GM19240 (cell line): ENCODE results near the gene WDR53.
"Not testable (repeated sequence)": the region's sequence is repeated elsewhere in the genome, so short reads cannot be mapped to it uniquely, and the experiment has no call there.

ENCODE experiments used
- DNase-seq: peaks from one replicate; pipeline ENCODE4 v3.0.0; 2011; ENCODE audit warnings: low spot score; ENCODE audit not compliant: insufficient read length

The WDR53 gene

GRCh38 chr3:196559826-196560225, 8.5 kb downstream of the WDR53 start:
- DNase-seq = no peak

DNA sequence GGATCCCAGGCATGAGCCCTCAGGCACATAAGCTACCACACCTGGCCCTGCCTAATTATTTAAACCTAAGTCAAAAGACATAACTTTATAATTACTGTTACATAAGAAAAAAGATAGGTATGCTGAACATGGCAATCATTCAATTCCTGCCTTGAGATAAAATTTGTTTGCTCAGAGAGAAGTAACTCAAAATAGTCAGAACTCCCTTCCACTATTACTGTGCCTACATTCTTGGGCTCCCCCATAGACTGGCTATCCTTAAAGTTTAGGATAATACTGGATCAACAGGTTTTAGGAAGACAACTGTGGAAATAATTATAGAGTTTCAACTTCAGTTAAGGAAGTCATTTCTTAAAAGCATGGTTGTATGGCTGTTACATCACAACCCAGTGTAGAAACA, 9.9 kb downstream of the WDR53 start:
- DNase-seq = no peak

DNA sequence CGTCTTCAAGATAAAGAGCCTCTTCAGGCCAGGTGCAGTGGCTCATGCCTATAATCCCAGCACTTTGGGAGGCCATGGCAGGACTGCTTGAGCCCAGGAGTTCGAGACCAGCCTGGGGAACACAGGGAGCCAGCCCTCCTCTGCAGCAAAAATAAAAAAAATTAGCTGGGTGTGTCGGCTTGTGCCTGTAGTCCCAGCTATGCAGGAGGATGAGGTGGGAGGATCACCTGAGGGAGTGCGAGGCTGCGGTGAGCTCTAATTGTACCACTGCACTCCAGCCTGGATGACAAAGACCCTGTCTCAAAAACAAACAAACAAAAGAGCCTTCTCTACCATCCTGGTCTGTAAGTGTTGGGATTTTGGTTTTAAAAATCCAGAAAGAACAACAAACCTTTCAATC, 11.1 kb downstream of the WDR53 start:
- no peak for DNase-seq

GRCh38 chr3:196555295-196555694, 13.1 kb downstream of the WDR53 start:
- DNase-seq = no peak

DNA sequence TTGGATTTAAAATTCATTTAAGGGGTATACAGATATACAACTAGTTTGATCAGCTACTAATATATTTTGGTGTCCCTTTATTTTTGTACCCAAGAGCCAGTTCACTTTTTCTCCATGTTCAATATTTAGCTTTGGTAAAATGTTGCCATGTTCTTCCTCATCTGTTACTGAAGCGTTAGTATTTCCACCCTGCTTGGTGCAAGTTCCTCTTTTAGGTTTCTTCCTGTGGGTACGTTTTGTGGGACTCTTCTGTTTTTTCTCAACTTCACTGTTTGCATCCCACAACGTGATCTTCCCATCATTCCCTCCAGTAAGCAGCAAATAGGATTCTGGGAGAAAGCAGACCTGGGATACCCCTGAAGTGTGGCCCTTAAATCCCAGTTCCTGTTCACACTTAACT, 14.1 kb downstream of the WDR53 start:
- no peak for DNase-seq

GRCh38 chr3:196553551-196553950, 14.8 kb downstream of the WDR53 start:
- no peak for DNase-seq

GRCh38 chr3:196552253-196552652, 16.1 kb downstream of the WDR53 start:
- no peak for DNase-seq

DNA sequence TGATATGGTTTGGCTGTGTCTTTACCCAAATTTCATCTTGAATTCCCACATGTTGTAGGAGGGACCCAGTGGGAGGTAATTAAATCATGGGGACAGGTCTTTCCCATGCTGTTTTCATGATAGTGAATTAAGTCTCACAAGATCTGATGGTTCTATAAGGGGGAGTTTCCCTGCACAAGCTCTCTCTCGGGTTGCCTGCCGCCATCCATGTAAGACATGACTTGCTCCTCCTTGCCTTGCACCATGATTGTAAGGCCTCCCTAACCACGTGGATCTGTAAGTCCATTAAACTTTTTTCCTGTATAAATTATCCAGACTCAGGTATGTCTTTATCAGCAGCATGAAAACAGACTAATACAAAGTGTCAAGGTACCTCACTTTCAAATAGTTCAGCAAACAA, 18.2 kb downstream of the WDR53 start:
- DNase-seq = not testable (repeated sequence)

- DNase-seq = not testable (repeated sequence)
Measured at GRCh38 chr3:196549312-196549711, 19.0 kb downstream of the WDR53 start.

- DNase-seq = no peak
Measured at GRCh38 chr3:196547067-196547466, 21.3 kb downstream of the WDR53 start.

DNA sequence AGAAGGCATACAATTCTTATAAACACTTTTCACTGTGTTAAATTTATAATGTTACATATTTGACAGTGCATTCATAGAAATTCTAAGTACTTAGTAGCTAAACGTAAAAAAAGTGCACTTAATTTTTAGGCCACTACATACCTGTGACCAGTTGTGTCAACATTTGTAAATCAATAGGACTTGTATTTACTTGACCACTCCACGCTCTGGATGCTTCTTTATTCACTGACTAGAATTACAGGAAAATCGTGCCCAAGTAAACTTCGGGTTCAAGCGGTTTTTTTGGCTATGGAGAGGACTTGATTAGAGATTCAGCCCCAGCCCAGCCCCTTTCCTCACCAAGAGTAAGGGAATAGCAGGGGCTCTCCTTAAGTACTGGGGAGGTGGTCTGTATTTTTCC, 21.8 kb downstream of the WDR53 start:
- DNase-seq = no peak

DNA sequence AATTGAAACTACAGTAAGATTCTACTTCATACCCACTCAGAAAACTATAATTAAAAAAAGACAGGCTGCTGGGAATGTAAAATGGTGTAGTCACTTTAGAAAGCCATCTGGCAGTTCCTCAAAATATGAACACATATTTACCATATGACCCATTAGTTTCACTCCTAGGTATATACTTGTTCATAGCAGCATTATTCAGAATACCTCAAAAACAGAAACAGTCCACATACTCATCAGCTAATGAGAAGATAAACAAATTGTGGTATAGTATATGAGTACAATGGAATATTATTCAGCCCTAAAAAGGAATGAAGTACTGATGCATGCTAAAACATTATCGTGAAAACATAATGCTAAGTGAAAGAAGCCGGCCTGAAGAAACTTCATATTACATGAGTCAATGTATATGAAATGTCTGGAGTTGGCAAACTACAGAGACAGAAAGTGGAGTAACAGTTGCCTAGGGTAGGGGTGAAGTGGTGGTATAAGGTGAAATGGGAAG, 23.8 kb downstream of the WDR53 start:
- DNase-seq = no peak

DNA sequence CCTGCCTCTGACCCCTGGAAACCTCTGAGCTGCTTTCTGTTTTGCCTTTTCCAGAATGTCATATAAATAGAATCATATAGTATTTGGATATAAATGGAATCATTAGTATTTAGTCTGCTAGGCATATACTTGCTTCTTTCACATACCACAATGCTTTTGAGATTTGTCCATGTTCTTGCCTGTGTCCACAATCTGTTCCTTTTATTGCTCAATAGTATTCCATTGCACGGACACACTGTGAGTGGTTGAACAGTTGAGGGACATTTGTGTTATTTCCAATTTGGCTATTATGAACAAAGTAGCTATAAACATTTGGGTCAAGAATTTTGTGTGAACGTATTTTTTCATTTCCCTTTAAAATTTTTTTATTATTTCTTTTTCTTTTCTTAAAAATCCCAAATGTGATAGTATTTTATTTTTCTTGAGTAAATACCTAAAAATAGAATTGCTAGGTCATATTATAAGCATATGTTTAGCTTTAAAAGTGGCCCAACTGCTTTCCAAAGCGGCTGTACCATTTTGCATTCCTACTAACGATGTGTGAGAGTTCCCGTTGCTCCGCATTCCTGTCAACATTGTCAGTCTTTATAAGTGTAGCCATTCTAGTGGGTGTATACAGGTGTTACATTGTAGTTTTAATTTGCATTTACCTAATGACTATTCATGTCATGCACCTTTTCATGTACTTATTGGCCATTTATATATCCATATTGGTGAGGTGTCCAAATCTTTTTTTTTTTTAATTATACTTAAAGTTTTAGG, 26.5 kb downstream of the WDR53 start:
- DNase-seq = no peak

DNA sequence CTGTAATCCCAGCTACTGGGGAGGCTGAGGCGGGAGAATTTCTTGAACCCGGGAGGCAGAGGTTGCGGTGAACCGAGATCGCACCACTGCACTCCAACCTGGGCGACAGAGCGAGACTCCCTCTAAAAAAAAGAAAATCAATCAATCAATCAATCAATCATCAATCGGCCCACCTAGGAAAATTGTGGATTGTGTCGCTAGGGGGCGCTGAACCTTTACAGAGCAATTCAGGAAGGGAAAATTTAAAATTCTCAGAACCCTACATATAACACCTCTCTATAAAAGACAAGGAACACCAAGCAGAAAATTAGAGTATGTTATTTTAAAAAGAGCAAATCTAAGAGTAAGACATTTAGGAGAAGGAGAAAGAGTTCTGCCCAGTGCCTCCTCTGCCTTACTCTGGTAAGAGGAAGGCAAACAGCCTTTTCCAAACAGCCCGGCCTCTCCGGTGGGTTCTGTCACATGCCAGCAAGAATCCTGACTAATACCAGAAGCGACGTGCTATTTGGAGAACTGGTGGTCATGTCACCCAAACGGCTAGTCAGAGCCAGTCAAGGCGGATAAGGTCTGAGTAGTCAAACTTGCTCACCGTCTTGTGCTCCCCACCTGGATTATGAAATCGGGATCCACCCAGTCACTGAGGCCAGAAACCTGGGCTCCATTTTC, 30.9 kb downstream of the WDR53 start:
- DNase-seq = peak; percentile 26

GRCh38 chr3:196533260-196533681, 35.1 kb downstream of the WDR53 start:
- DNase-seq = no peak

DNA sequence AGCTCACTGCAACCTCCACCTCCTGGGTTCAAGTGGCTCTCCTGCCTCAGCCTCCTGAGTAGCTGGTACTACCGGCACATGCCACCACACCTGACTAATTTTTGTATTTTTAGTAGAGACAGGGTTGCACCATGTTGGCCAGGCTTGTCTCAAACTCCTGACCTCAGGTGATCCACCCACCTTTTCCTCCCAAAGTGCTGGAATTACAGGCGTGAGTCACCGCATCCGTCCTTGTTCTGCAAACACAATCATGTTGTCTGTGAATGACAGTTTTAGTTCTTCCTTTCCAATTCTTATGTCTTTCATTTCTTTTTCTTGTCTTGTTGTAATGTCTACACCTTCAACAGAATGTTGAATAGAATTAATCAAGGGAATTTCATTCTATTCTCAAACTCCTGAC, 36.9 kb downstream of the WDR53 start:
- no peak for DNase-seq

DNA sequence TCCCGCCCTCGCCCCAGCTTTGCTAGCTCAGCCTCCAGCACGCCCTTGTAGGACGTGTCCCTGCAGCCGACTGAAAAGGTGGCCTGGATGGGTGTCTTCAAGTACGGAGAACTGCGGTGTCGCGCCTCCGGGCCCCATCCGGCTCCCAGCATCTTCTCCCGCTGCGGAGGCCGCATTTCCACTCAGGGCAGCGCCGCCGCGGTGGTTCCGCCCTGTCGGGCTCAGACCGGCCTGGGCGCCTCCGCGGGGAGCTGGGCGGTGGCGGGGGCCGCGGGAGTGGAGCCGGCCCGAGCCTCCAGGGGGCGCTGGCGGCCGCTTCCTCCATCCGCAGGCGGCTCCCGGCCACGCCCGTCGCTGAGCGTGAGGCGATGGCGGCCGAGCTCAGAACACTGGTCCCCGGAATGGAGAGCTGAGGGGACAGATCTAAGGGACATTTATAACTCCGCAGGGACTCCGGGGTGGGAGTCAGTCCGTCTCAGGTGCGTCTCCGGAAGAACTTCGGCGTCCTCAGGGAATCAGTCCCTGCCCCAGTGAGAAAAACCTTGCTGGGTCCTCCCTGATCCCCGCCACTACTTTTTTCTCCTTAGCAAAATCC, 39.6 kb downstream of the WDR53 start:
- peak; percentile 88 for DNase-seq

GRCh38 chr3:196525141-196525540, 43.2 kb downstream of the WDR53 start:
- DNase-seq = no peak

DNA sequence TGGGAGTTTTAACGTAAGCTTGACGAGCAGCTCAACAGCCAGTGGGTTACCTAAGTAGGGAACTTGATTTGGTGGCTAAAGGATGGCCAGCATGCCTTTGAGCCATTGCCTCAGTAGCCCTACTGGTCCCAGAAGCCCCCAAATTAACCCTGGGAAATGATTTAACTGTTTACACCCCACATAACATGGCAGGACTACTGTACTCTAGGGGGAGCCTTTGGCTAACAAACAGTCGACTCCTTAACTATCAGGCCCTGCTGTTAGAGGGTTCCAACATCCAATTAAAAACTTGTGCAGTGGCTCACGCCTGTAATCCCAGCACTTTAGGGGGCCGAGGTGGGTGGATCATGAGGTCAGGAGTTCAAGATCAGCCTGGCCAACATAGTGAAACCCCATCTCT, 43.8 kb downstream of the WDR53 start:
- DNase-seq = no peak

GRCh38 chr3:196523841-196524240, 44.5 kb downstream of the WDR53 start:
- no peak for DNase-seq

DNA sequence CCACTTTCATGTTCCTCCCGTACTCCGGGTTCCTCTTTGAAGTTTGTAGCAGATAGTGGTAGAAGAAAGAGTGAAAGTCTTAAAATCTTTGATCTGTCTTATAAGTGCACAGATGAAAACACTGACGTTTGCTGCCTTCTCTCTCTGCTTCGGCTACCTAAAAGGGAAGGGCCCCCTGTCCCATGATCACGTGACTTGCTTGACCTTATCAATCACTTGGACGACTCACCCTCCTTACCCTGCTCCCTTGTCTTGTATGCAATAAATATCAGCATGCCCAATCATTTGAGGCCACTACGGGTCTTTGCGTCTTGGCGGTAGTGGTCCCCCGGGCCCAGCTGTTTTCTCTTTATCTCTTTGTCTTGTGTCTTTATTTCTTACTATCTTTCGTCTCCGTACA, 47.1 kb downstream of the WDR53 start:
- DNase-seq = not testable (repeated sequence)

- DNase-seq = no peak
Measured at GRCh38 chr3:196519718-196520082, 48.7 kb downstream of the WDR53 start.
